Tibial artery (tissue), 4 donors: ENCODE results near the gene WDR5.

Source experiments
- DNase-seq, 2 donors: peaks; one replicate each; pipeline ENCODE4 v3.0.0-alpha.2; 2019
- H3K27ac ChIP-seq, 2 donors: fragments of 200-600 bp; sonication (generic) in 1 of 2; 1 replicate in 1 of 2; 2 replicates in 1 of 2; pipeline ENCODE4 v1.5.1; 2018 to 2019; ENCODE audit warnings: mild to moderate bottlenecking in 1 of 2
- H3K27me3 ChIP-seq, 2 donors: fragments of 200-600 bp; sonication (generic) in 1 of 2; one replicate each; pipeline versions ENCODE4 v1.5.1 to v1.6.0; 2016 to 2019
- H3K36me3 ChIP-seq, 3 donors: fragments of 200-600 bp; sonication (generic) in 2 of 3; one replicate each; pipeline ENCODE4 v1.5.1; 2016 to 2019; ENCODE audit warnings: mild to moderate bottlenecking in 2 of 3
- H3K4me1 ChIP-seq, 4 donors: fragments of 200-600 bp; sonication (generic) in 2 of 4; 1 replicate in 3 of 4; 2 replicates in 1 of 4; pipeline ENCODE4 v1.5.1; 2016 to 2019
- H3K4me3 ChIP-seq, 2 donors: fragments of 200-600 bp; sonication (generic) in 1 of 2; 1 replicate in 1 of 2; 2 replicates in 1 of 2; pipeline ENCODE4 v1.5.1; 2018 to 2019; ENCODE audit warnings: mild to moderate bottlenecking in 2 of 2
- H3K9me3 ChIP-seq, 3 donors: fragments of 200-600 bp; sonication (generic) in 1 of 3; one replicate each; pipeline ENCODE4 v1.5.1; 2016 to 2019
- intact Hi-C: fragments of 100-400 bp; cut with DNase I; formaldehyde crosslinking; loops from one replicate; pipeline ENCODE4 v1.15.0; 2023; ENCODE audit warnings: low total_unique reads
- TF ChIP-seq, protein P1 (sequence below), 2 experiments: fragments of 200-600 bp in 1 of 2; fragments of 450-650 bp in 1 of 2; IDR thresholded peaks; one replicate each; pipeline ENCODE4 v1.5.1; 2017 to 2019; ENCODE audit warnings: antibody characterized with exemption in 2 of 2, mild to moderate bottlenecking in 1 of 2, moderate library complexity in 1 of 2

WDR5 gene

DNA sequence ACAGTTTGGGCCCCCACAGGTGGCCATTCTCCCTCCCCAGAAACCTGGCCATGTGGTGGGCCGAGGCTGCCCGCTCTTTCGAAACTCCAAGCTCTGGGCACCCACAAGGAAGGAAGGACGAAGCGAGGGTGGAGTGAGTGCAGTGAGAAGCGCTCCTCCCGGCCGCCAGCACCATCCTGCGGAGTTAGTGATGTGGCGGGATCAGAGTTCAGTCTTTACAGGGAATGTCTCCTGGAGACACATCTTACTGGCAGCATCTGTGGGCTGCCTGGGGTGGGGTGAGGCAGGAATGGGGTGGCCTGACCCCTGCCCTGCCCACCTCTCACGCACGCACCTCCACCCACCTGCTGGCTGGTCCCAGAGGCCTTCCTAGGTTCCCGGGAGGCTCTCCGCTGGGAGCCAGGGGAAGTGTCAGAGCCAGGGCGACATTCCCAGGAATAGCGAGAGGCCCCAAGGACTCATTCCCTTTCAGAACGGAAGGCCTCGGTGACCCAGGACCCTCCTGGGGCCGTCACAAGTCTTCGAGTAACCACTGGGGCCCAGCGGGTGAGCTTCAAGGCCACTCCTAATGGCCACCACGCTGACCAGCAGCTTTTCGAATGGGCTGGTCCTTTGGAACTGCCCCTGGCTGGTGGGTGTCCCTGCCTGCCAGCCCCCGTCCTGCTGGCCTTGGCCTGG is 34.0 kb downstream of the WDR5 start:
- Histone ChIP-seq H3K27ac (no peak overlapping the region), H3K9me3 (no peaks in the 10 kb centered on the region), H3K27me3 (peaks cover 0 to 7% of the 10 kb centered on the region in 2 donors), H3K4me1 (peaks cover 0 to 17% (median 6%) of the 10 kb centered on the region in 4 donors), H3K4me3 (no peak overlapping the region), H3K36me3 (no peaks in the 10 kb centered on the region)
- intact Hi-C loops: loop anchor here (1.0 to 10.0 kb wide), 3 partner anchors 273 to 565 kb away; partner anchors contain the start of gene COL5A1
- no peak for DNase-seq
- TF ChIP-seq, protein P1, sequence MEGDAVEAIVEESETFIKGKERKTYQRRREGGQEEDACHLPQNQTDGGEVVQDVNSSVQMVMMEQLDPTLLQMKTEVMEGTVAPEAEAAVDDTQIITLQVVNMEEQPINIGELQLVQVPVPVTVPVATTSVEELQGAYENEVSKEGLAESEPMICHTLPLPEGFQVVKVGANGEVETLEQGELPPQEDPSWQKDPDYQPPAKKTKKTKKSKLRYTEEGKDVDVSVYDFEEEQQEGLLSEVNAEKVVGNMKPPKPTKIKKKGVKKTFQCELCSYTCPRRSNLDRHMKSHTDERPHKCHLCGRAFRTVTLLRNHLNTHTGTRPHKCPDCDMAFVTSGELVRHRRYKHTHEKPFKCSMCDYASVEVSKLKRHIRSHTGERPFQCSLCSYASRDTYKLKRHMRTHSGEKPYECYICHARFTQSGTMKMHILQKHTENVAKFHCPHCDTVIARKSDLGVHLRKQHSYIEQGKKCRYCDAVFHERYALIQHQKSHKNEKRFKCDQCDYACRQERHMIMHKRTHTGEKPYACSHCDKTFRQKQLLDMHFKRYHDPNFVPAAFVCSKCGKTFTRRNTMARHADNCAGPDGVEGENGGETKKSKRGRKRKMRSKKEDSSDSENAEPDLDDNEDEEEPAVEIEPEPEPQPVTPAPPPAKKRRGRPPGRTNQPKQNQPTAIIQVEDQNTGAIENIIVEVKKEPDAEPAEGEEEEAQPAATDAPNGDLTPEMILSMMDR (IDR thresholded peaks at IDR 0.05): no peak

DNA sequence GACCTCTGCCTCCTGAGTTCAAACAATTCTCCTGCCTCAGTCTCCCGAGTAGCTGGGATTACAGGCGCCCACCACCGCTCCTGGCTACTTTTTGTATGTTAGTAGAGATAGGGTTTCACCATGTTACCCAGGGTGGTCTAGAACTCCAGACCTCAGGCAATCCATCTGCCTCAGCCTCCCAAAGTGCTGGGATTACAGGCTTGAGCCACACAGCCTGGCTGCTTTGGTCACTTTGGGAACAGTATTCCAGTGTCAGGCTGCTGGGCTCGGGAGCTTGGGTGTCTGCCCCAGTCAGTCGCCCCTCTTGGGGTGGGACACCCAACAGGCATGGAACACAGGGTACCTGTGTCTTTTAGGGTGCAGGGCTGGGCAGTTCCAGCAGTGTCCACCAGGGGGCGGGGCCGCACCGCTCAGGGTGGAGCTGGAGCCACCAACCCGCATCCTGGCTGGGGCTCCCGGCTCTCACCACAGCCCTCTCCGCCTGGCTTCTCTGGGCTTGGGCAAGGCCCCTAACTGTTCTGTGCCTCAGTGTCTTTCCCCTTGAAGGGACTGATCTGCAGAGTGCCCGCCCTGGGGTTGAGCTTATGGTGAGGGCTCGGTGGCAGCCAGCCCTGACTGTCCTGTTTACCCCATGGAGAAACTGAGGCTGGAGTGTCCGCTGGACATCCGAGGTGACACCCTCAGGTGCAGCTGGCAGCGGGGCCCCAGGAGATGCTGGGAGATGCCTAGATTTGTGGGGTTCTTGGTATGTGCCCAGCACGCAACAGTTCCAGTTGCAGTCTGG is 34.8 kb downstream of the WDR5 start:
- no peaks in the 10 kb centered on the region for H3K9me3 ChIP-seq

DNA sequence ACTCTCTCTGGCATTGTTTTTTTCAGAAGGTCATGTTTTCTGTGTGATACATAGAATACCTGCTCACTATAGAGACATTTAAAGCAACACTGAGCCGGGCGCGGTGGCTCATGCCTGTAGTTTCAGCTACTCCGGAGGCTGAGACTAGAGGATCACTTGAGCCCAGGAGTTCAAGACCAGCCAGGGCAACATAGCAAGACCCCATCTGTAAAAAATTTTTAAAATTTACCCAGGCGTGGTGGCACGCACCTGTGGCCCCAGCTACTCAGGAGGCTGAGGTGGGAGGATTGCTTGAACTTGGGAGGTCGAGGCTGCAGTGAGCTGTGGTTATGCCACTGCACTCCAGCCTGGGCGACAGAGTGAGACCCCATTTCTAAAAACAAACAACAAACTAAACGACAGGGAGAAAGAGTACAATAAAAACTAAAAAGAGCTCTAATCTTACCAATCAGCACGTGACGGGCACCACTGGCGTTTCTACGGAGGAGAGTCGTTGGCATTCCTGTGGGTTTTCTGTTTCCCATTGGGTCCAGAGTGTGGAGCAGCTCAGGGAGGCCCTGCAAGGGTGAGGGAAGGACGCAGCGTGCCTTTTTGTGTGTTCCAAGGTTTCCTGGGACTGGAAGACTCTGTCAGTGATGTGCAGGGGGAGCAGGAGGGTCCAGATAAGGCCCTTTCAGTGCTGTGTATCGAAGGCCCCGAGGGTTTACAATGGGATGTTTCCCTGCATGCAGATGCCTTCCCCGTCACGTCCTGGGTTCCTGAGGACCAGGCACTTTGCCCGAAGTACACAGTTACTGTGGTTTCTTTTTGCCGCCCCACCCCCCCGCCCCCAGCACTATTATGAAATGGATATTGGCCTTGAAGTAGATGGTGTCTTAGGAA is 35.7 kb downstream of the WDR5 start:
- no peak overlapping the region for H3K4me3 ChIP-seq
- H3K4me1 ChIP-seq: peaks cover 0 to 30% (median 9%) of the 10 kb centered on the region in 4 donors
- peaks cover 0 to 7% of the 10 kb centered on the region in 2 donors for H3K27me3 ChIP-seq
- intact Hi-C loops: loop anchor here (10.0 kb wide), 1 partner anchor 473 kb away; the partner anchor contains the start of gene COL5A1
- H3K36me3 ChIP-seq: no peaks in the 10 kb centered on the region
- TF ChIP-seq, protein P1 (IDR thresholded peaks at IDR 0.05): no peak
- H3K9me3 ChIP-seq: no peaks in the 10 kb centered on the region
- no peak overlapping the region for H3K27ac ChIP-seq
- no peak for DNase-seq

More for the DNA sequence above, 34.8 kb downstream of the WDR5 start:
- no peak for DNase-seq
- Histone ChIP-seq H3K36me3 (no peaks in the 10 kb centered on the region), H3K4me1 (peaks cover 0 to 25% (median 8%) of the 10 kb centered on the region in 4 donors), H3K27ac (no peak overlapping the region), H3K4me3 (no peak overlapping the region), H3K27me3 (peaks cover 0 to 7% of the 10 kb centered on the region in 2 donors)
- intact Hi-C loops: loop anchor here (10.0 kb wide), 1 partner anchor 474 kb away; the partner anchor contains the start of gene COL5A1
- TF ChIP-seq, protein P1 (IDR thresholded peaks at IDR 0.05): no peak

DNA sequence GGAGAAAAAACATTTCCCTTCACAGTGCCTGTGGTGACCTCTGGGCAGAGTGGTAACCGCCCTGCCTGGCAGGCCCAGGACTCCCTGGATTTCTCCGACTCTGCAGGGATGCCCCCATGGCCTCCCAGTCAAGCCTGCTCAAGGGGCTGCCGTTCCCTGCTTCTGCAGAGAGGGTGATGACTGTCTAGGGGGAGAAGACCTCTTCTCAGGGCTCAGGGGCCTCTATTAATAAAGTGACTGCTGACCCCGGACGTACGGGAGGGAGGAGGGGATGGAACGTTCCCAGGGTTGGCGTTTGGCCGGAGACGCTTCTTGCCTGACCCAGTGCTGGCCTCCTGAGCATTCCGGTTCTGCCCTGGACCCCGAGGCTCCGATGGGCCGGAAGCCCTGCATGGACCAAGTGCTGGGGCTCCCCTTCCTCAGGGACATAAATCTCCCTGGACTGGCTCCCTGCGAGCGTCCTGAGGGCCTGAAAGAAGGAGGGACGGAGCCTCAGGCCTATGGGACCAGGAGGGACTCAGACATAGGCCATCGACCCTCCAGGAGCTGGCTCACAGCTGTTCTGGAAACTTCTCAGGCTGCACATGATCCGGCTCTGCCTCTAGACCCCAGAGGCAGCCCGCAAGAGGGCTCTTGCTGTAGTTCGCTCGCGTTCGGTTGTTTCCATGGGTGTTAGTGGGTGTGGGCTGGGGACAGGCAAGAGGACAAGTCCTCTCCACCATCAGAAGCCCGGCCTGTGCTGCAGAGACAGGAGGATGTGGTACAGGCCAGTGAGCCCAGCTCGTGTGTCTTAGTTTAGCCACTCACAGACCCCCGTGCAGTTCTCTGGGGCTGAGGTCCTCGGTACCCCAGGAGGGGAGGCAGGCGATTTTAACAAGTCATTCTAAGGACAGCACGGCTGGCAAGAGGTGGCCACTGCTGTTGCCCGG is 36.6 kb downstream of the WDR5 start:
- intact Hi-C loops: loop anchor here (10.0 kb wide), 1 partner anchor 472 kb away; the partner anchor contains the start of gene COL5A1
- no peak for DNase-seq
- no peak overlapping the region for H3K27ac ChIP-seq

More for the DNA sequence above, 36.6 kb downstream of the WDR5 start:
- Histone ChIP-seq H3K4me1 (peaks cover 0 to 30% (median 9%) of the 10 kb centered on the region in 4 donors), H3K27me3 (peaks cover 0 to 8% of the 10 kb centered on the region in 2 donors), H3K4me3 (no peak overlapping the region), H3K36me3 (no peaks in the 10 kb centered on the region), H3K9me3 (no peaks in the 10 kb centered on the region)
- TF ChIP-seq, protein P1 (IDR thresholded peaks at IDR 0.05): no peak
